GM12801 (cell line): ENCODE data around the gene LARP4B.

Experiments used
- CTCF ChIP-seq: IDR thresholded peaks from one replicate; pipeline ENCODE4 v1.5.1; 2011; ENCODE audit warnings: control low read depth; ENCODE audit not compliant: insufficient read length; ENCODE audit errors: extremely low read depth

The LARP4B gene

GRCh38 chr10:871951-872403 lies 59.5 kb downstream of the LARP4B start:
- TF ChIP-seq CTCF, result no peak

- TF ChIP-seq CTCF, result no peak
Measured at GRCh38 chr10:870564-871166, 60.8 kb downstream of the LARP4B start.

- no peak for TF ChIP-seq CTCF
Measured at GRCh38 chr10:869171-869570, 62.3 kb downstream of the LARP4B start.

GRCh38 chr10:867807-868206 lies 63.7 kb downstream of the LARP4B start:
- no peak for TF ChIP-seq CTCF

GRCh38 chr10:866577-866941 lies 64.9 kb downstream of the LARP4B start:
- TF ChIP-seq CTCF, result no peak

- TF ChIP-seq CTCF, result no peak
Measured at GRCh38 chr10:865924-866576, 65.5 kb downstream of the LARP4B start.

- TF ChIP-seq CTCF, result no peak
Measured at GRCh38 chr10:865257-865656, 66.2 kb downstream of the LARP4B start.

- TF ChIP-seq CTCF, result no peak
Measured at GRCh38 chr10:860519-860918, 71.0 kb downstream of the LARP4B start.
